Stimulated activated CD4-positive, alpha-beta T cell treated with anti-CD3 and anti-CD28 coated beads, Interleukin-12 subunit alpha, Interleukin-12 subunit beta, amount 100 ng/mL, for 24 hours (primary cell): Measurements from ENCODE around the gene TESMIN.

Source experiments
- DNase-seq, 2 experiments: peaks; one replicate each; pipeline ENCODE4 v3.0.0-alpha.2; 2020; ENCODE audit warnings: low read depth in 2 of 2

Gene TESMIN

GRCh38 chr11:68710409-68710808 lies 40.9 kb downstream of the TESMIN start:
- DNase-seq: no peak

DNA sequence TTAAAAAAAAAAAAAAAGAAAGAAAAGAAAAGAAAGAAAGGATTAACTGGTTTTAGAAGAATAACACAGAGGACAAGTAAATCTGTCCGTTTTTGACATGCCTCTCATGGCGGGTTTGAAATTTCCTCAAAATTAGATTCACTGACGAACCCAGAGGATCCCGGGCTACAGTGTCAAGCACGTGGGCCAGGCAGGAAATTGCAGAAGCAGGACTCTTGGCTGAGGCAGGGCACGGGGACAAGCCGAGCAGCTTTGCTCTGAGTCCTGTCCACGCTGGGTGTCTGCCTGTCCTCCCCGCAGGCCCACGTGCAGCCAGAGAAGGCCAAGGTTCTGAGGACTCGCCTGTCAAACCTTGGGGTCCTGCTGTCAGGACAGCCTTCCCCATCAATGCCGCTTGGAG lies 42.3 kb downstream of the TESMIN start:
- DNase-seq: no peak

- DNase-seq: no peak
Observed at GRCh38 chr11:68707527-68707926, 43.8 kb downstream of the TESMIN start.

DNA sequence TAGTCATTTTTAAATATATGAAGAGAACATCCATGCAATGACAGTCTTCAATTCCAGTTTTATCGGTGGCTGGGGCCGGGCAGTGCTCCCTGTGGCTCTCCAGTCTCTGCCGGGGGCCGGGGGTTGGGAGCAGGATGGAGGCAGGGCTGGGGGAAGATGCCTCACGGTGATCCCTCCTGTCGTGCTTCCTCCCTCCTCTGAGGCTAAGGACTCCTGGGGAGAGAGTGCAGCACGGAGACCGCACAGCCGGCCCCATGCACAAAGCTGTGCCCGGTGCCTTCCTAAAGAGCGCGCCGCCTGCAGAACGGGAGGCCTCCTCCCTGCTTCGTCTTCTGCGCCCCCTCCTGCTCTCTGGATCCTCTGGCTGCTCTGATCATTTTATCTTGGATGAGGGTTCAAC lies 46.4 kb downstream of the TESMIN start:
- no peak for DNase-seq

DNA sequence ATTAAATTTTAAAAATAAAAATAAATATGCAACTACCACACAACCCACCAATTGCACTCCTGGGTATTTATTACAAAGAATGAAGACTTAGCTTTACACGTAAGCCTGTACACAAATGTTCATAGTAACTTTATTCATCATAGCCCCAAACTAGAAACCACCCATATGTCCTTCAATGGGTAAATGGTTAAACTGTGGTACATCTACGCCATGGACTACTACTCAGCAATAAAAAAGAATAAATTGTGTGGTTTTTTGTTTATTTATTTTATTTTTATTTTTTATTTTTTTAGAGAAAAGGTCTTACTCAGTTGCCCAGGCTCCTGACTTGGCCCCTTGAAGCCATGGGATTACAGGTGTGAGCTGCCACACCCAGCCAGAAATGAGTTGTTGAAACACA lies 52.3 kb downstream of the TESMIN start:
- DNase-seq: no peak

DNA sequence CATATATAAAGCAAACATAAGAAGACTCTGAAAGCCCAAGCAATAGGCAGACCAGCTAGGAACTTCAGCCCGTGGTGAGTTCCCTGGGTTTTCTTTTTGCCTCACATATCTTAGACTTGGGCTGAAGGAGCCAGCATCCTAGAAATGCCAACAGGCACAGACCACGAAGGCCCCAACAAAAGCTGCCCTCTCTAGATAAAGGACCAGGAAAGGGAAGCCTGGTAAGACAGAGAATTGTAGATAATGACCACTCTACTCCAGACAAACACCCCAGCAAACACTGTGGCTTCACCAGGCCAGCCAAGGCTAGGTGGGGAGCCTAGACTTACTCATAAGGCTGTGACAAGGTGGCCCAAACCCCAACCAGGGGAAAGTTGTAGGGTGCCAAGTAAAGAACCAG lies 55.8 kb downstream of the TESMIN start:
- DNase-seq: no peak

- no peak for DNase-seq
Observed at GRCh38 chr11:68694431-68695297, 56.7 kb downstream of the TESMIN start.

GRCh38 chr11:68693484-68693882 lies 57.8 kb downstream of the TESMIN start:
- no peak for DNase-seq

DNA sequence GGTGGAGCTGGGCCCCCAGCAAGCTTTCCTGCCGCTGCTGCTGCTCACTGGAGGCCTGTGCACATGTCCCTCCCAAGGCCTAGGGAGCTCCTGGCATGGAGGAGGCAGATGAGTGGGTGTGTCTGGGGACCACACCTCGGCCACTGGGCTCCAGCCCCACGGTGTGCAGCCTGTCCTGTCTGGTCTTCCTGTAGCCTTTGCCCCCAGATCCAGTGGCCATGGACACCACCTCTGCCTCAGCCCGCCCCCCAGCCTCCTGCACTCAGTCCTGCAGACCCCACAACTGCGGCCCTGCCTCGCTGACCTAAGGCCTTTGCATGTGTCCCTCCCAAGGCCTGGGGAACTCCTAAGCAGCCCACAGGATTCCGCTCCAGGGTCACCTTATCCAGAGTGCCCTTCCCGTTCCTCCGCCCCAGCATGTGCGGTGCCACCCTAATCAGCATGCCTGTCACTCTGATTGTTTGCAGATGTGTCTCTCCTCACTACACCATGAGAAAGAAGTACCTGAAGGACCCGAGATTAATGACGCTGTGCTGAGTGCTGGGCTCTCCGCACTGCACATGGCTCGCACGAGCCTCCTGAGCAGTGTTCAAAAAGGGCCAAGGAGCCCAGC lies 58.3 kb downstream of the TESMIN start:
- no peak for DNase-seq

GRCh38 chr11:68692115-68692514 lies 59.2 kb downstream of the TESMIN start:
- no peak for DNase-seq

DNA sequence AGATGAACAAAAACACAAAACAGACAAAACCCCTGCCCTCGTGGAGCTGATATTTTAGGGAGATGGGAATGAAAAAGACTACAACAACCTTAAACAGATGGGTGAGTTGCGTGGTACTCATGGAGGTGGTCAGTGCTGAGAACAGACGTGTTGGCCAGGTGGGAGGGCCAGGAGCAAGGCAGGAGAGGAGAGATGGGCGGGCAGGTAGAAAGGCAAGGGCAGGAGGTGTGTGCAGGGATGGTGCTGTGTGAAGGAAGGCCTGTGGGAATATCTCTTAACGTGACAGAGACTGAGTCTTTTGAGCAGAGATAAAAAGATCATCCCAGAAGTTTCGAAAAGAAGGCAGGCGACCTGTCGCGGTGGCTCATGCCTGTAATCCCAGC lies 59.9 kb downstream of the TESMIN start:
- DNase-seq: no peak

- DNase-seq: no peak
Observed at GRCh38 chr11:68690671-68691401, 60.5 kb downstream of the TESMIN start.

DNA sequence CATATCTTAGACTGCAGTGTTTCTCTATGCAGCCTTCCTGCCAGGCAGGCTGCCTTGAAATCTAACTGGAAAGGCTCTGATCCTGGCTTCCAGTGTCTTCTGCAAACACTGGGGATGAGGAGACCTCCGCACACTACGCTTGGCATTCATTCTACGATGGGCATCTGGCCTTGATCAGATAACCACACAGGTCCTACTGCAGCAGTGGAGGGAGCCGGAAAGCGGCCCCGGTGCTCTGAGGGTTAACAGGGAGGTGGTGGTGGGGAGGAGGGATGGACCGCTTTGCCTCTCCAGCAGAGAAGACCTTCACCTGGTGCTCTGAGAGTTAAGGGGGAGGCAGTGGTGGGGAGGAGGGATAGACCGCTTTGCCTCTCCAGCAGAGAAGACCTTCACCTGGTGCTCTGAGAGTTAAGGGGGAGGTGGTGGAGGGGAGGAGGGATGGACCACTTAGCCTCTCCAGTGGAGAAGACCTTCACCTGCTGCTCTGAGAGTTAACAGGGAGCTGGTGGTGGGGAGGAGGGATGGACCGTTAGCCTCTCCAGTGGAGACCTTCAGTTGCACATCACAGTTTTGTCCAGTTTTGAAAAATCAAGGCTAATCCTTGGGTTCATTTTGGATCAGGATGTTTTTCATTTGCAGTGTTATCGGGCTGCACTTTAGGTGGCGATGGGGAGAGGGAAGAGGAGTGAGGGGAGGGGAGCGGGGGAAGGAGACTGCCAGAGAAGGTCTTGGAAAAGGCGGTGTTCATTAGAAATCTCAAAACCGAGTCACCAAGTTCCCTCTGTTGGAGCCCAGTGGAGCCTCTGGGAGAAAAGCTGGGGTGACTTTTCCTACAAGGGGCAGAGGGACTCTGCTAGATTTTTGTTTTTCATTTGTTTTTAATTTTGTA lies 61.3 kb downstream of the TESMIN start:
- no peak for DNase-seq

DNA sequence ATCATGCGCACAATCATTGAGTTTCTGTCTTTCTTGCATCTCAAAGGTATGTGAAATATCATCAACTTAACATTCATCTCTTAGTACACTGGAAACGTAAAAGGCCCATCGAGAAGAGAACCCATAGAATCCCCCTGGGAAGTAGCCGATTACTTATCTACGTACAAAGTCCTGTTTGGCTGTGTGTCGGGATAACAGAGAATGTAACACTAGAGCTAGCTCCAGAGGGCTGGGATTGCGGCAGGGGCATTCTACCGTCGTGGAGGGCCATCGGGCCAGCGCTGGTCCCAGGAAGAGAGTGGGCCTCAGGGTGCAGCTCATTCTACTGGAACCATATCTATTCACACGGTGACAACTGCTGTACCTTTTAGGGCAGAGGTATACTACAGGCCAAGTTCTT lies 62.4 kb downstream of the TESMIN start:
- DNase-seq: no peak

DNA sequence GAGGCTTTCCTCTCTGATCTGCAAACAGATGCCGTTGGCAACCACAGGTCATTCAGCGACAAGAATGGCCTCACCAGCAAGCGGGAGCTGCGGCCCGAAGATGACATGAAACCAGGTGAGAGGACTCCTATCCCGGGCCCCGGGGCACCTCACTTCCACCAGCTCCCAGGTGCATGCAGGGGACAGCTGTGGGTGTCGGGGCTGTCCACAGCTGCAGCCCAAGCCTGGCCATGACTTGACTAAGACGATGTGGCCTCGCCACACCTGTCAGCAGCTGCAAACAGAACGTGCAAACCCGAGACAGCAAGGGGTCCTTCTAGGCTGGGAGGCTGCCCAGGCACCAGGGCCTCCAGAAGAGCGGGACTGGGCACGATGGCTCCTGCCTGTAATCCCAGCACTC lies 63.3 kb downstream of the TESMIN start:
- no peak for DNase-seq

- no peak for DNase-seq
Observed at GRCh38 chr11:68687311-68687710, 64.0 kb downstream of the TESMIN start.

DNA sequence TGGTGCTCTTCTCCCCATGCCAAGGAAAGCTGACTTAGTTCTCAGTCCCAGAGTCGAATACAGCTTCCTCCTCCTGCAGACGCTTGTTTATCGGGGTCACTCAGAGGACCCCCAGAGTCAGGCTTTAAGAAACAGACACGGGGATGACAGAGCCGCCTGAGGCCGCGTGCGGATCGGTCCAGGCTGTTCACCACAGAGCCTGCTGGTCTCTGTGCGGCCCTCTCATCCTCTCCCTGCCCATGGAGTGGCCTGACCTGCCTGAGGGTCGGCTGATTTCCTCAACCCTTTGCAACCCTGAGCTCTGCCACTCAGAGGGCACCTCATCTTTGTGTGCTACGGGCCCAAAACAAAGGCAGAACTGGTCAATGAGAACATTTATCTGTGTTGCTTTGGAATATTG lies 64.8 kb downstream of the TESMIN start:
- DNase-seq: no peak

DNA sequence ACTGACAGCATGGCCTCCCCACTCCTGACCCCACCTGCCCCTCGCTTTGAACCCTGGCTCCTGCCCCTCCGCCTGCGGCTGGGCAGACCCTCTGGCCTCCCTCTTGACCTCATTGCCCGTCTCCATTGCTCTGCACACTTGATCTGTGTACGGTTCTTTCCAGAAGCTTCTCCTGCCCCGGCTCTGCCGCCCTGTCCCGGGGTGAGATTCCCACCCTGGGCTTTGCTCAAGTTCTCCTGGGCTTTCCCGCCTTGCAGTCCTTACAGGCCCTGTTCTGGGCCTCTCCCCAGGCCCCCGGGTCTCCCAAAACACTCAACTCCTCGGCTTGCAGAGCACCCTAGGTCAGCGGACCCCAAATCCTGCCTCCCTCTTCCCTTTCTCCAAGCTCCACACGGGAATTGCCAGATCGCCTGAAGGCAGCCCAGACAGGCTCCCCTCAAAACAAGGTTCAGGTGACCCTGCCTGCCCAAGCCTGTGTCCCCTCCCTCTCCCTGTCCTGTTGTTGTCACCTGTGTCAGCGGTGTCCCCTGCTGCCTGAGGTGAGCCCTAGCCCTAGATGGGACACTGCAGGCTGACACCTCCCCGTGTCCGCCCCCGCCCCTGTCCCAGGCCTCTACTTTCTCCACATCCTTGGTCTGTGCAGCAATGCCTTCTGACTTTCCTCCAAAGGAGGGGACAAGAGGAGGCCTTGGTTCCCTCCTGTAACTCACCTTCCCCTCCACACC lies 65.5 kb downstream of the TESMIN start:
- no peak for DNase-seq

GRCh38 chr11:68684385-68685356 lies 66.6 kb downstream of the TESMIN start, which contains the start of gene GAL:
TSS of gene GAL (plus strand) at chr11:68684544. CDS start at chr11:68684924, 380 bp downstream.
- DNase-seq: peak in 1 of 2 experiments; percentile 6
